WTC11 (cell line): ENCODE results near the gene HEXD. TPM values are rescaled to one million over a fixed set of nuclear protein-coding genes. Genes with fewer than 3 reads are reported as not detected.

Source experiments
- ATAC-seq: fragments of 200-7000 bp; cut with Tn5 transposase; 2 replicates; pipeline ENCODE4 v1.10.0; 2021; ENCODE audit warnings: mild to moderate bottlenecking, moderate library complexity
- CTCF ChIA-PET: fragments of 300-600 bp; sonication (Branson Sonifier 250); formaldehyde crosslinking; loops from one replicate; lab custom pipeline; 2021; ENCODE audit warnings: antibody characterized with exemption; lab: Charles Lee
- POLR2A ChIA-PET: fragments of 350-600 bp; sonication (Branson Sonifier 250); formaldehyde crosslinking; loops from one replicate; lab custom pipeline; 2021; ENCODE audit warnings: antibody characterized with exemption; lab: Charles Lee
- DNase-seq: peaks from one replicate; pipeline ENCODE4 v3.0.0; 2021; ENCODE audit warnings: low spot score
- H3K27ac Mint-ChIP-seq: 2 replicates; pipeline ENCODE4 v1.8.0; 2021; ENCODE audit warnings: mixed read lengths
- H3K27me3 Mint-ChIP-seq: 2 replicates; pipeline ENCODE4 v1.8.0; 2021; ENCODE audit warnings: low read depth, mild to moderate bottlenecking, moderate library complexity, mixed read lengths
- H3K36me3 Mint-ChIP-seq: 2 replicates; pipeline ENCODE4 v1.8.0; 2021; ENCODE audit warnings: mixed read lengths
- H3K4me1 Mint-ChIP-seq: 2 replicates; pipeline ENCODE4 v1.8.0; 2022; ENCODE audit warnings: mixed read lengths
- H3K4me3 Mint-ChIP-seq: 2 replicates; pipeline ENCODE4 v1.8.0; 2021; ENCODE audit warnings: mild to moderate bottlenecking, moderate library complexity, mixed read lengths
- H3K9me3 Mint-ChIP-seq: 2 replicates; pipeline ENCODE4 v1.8.0; 2021; ENCODE audit warnings: mixed read lengths
- ETV6 ChIP-seq: sonication (generic); formaldehyde crosslinking; IDR thresholded peaks from 2 replicates; pipeline ENCODE4 v1.8.1; 2022; ENCODE audit warnings: mild to moderate bottlenecking, missing genetic modification reagents
- FOXJ3 ChIP-seq: sonication (generic); formaldehyde crosslinking; IDR thresholded peaks from 2 replicates; pipeline ENCODE4 v1.9.0; 2021; ENCODE audit warnings: missing genetic modification reagents, mild to moderate bottlenecking, borderline replicate concordance
- FOXP1 ChIP-seq: sonication (generic); formaldehyde crosslinking; IDR thresholded peaks from 2 replicates; pipeline ENCODE4 v1.8.0; 2022; ENCODE audit warnings: missing genetic modification reagents, mild to moderate bottlenecking, moderate library complexity, borderline replicate concordance
- HMGA2 ChIP-seq: fragments of 250-450 bp; sonication (Bioruptor Pico); IDR thresholded peaks from 2 replicates; pipeline ENCODE4 v1.4.0; 2021; ENCODE audit warnings: mild to moderate bottlenecking, moderate library complexity
- JAZF1 ChIP-seq: fragments of 250-450 bp; sonication (Bioruptor Pico); IDR thresholded peaks from 2 replicates; pipeline ENCODE4 v1.9.0; 2021; ENCODE audit warnings: moderate library complexity, mild to moderate bottlenecking, inconsistent platforms
- NR1H2 ChIP-seq: sonication (generic); formaldehyde crosslinking; IDR thresholded peaks from 2 replicates; pipeline ENCODE4 v1.9.0; 2021; ENCODE audit warnings: mild to moderate bottlenecking, moderate library complexity, missing genetic modification reagents
- SMAD3 ChIP-seq: sonication (generic); formaldehyde crosslinking; IDR thresholded peaks from 2 replicates; pipeline ENCODE4 v1.8.0; 2022; ENCODE audit warnings: missing genetic modification reagents, mild to moderate bottlenecking, borderline replicate concordance
- SMAD4 ChIP-seq: sonication (generic); formaldehyde crosslinking; IDR thresholded peaks from 2 replicates; pipeline ENCODE4 v1.8.0; 2022; ENCODE audit warnings: mild to moderate bottlenecking, missing genetic modification reagents
- ZNF121 ChIP-seq: sonication (generic); formaldehyde crosslinking; IDR thresholded peaks from 2 replicates; pipeline ENCODE4 v1.8.0; 2023; ENCODE audit warnings: missing genetic modification reagents
- ZNF138 ChIP-seq: sonication (generic); formaldehyde crosslinking; conservative IDR thresholded peaks from 2 replicates; pipeline ENCODE4 v1.8.1; 2022; ENCODE audit warnings: mild to moderate bottlenecking, moderate library complexity, missing genetic modification reagents
- ZNF317 ChIP-seq: sonication (generic); formaldehyde crosslinking; IDR thresholded peaks from 2 replicates; pipeline ENCODE4 v1.8.1; 2023; ENCODE audit warnings: low read depth, mild to moderate bottlenecking, moderate library complexity, missing genetic modification reagents, borderline replicate concordance
- total RNA-seq: library from RNA; stranded (reverse); gene quantifications from 3 replicates; pipeline ENCODE4 v1.2.3, GENCODE V29; 2021
- TF ChIP-seq, protein P1 (sequence below): sonication (generic); formaldehyde crosslinking; IDR thresholded peaks from 2 replicates; pipeline ENCODE4 v1.8.0; 2022; ENCODE audit warnings: mild to moderate bottlenecking, missing genetic modification reagents
- TF ChIP-seq, protein P2 (sequence below): sonication (generic); formaldehyde crosslinking; IDR thresholded peaks from 2 replicates; pipeline ENCODE4 v1.8.1; 2023; ENCODE audit warnings: mild to moderate bottlenecking, missing genetic modification reagents, borderline replicate concordance
- TF ChIP-seq, protein P3 (sequence below): sonication (generic); formaldehyde crosslinking; IDR thresholded peaks from 2 replicates; pipeline ENCODE4 v1.8.1; 2022; ENCODE audit warnings: low read depth, missing genetic modification reagents, borderline replicate concordance
- TF ChIP-seq, protein P4 (sequence below): sonication (generic); formaldehyde crosslinking; IDR thresholded peaks from 2 replicates; pipeline ENCODE4 v1.8.0; 2022; ENCODE audit warnings: mild to moderate bottlenecking, missing genetic modification reagents
- TF ChIP-seq, protein P5 (sequence below): fragments of 250-450 bp; sonication (Bioruptor Pico); IDR thresholded peaks from 2 replicates; pipeline ENCODE4 v1.9.0; 2021; ENCODE audit warnings: moderate library complexity, mild to moderate bottlenecking, inconsistent platforms, borderline replicate concordance
- TF ChIP-seq, protein P6 (sequence below): sonication (generic); formaldehyde crosslinking; IDR thresholded peaks from 2 replicates; pipeline ENCODE4 v1.8.1; 2023; ENCODE audit warnings: mild to moderate bottlenecking, missing genetic modification reagents, moderate library complexity
- TF ChIP-seq, protein P7 (sequence below): fragments of 250-450 bp; sonication (Bioruptor Pico); IDR thresholded peaks from 2 replicates; pipeline ENCODE4 v1.8.0; 2021; ENCODE audit warnings: mild to moderate bottlenecking

Gene HEXD
- total RNA-seq, 1 experiment from 2014 or later, result 36.0 TPM

DNA sequence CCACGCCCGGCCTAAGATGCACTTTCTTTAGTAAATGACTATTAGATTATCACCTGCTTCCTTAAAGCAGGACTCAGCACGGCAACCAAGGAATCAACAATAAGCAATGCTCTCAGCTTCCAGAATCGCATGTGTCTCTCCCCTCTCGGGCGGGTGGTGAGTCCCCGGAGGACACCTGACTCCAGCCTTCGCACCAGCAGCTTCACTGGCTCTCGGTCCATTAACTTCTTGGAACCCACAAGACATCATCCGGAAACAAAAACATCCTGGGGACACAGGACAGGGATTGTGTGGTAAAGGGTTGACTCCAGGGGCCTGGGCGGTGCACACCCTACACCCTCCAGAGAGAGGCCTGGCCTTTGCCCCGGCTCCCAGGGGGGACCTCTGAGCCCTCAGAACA is 23.9 kb upstream of the HEXD start (continued):
- TF ChIP-seq, protein P1, sequence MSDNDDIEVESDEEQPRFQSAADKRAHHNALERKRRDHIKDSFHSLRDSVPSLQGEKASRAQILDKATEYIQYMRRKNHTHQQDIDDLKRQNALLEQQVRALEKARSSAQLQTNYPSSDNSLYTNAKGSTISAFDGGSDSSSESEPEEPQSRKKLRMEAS (CRISPR knock-in tag), result no peak
- no peak for TF ChIP-seq ETV6
- no peak for TF ChIP-seq SMAD3 (CRISPR knock-in tag)
- TF ChIP-seq, protein P2, sequence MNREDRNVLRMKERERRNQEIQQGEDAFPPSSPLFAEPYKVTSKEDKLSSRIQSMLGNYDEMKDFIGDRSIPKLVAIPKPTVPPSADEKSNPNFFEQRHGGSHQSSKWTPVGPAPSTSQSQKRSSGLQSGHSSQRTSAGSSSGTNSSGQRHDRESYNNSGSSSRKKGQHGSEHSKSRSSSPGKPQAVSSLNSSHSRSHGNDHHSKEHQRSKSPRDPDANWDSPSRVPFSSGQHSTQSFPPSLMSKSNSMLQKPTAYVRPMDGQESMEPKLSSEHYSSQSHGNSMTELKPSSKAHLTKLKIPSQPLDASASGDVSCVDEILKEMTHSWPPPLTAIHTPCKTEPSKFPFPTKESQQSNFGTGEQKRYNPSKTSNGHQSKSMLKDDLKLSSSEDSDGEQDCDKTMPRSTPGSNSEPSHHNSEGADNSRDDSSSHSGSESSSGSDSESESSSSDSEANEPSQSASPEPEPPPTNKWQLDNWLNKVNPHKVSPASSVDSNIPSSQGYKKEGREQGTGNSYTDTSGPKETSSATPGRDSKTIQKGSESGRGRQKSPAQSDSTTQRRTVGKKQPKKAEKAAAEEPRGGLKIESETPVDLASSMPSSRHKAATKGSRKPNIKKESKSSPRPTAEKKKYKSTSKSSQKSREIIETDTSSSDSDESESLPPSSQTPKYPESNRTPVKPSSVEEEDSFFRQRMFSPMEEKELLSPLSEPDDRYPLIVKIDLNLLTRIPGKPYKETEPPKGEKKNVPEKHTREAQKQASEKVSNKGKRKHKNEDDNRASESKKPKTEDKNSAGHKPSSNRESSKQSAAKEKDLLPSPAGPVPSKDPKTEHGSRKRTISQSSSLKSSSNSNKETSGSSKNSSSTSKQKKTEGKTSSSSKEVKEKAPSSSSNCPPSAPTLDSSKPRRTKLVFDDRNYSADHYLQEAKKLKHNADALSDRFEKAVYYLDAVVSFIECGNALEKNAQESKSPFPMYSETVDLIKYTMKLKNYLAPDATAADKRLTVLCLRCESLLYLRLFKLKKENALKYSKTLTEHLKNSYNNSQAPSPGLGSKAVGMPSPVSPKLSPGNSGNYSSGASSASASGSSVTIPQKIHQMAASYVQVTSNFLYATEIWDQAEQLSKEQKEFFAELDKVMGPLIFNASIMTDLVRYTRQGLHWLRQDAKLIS, result no peak
- TF ChIP-seq, all 79 proteins: peak for 0

DNA sequence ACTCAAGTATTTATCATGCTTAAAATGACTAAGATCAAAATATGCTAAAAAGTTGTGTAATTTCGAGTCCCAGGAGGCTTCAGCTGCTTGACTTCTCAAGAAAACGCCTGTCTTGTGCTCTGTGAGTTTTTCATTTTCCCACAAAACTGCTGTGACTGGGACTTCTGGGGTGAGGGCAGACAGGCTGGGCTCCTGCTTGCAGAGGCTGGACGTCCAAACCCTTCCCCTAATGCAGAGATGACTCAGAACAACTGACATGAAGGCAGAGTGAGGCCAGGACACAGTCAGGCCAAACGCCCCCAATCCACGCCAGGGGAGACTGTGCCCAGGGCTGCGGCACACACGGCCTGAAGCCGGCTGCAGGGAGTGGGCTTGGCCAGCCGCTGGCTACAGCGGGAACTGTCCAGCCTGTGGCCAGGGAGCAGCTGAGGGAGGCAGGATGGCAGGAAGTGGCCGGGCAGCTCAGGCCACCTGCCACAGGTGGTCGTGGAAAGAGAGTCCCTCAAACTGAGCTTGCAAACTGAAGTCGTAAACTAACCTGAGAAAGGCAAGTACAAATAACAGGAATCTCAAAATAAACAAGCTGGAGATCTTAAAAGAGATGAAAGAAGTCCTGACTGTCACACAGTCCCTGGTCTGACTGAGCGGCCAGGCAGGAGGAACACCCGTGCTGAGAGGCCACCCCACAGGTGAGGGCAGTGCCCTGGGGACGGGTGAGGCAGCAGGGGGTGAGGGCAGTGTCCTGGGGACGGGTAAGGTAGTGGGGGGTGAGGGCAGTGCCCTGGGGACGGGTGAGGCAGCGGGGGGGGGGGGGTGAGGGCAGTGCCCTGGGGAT is 21.3 kb upstream of the HEXD start:
- ChIA-PET POLR2A (no interaction called here), CTCF (no interaction called here)

More for the DNA sequence above, 21.3 kb upstream of the HEXD start:
- Mint-ChIP-seq H3K4me1 (no peaks in the 10 kb centered on the region), H3K4me3 (no peak overlapping the region), H3K36me3 (peaks cover 4% of the 10 kb centered on the region), H3K27ac (no peak overlapping the region), H3K9me3 (no peaks in the 10 kb centered on the region), H3K27me3 (no peaks in the 10 kb centered on the region)
- TF ChIP-seq FOXP1 (CRISPR knock-in tag) (no peak), ZNF317 (CRISPR knock-in tag) (no peak), HMGA2 (CRISPR knock-in tag) (no peak), NR1H2 (no peak), SMAD4 (CRISPR knock-in tag) (no peak), JAZF1 (no peak), ZNF121 (CRISPR knock-in tag) (no peak), ZNF138 (no peak), FOXJ3 (CRISPR knock-in tag) (no peak)
- TF ChIP-seq, protein P3, sequence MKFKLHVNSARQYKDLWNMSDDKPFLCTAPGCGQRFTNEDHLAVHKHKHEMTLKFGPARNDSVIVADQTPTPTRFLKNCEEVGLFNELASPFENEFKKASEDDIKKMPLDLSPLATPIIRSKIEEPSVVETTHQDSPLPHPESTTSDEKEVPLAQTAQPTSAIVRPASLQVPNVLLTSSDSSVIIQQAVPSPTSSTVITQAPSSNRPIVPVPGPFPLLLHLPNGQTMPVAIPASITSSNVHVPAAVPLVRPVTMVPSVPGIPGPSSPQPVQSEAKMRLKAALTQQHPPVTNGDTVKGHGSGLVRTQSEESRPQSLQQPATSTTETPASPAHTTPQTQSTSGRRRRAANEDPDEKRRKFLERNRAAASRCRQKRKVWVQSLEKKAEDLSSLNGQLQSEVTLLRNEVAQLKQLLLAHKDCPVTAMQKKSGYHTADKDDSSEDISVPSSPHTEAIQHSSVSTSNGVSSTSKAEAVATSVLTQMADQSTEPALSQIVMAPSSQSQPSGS, result no peak
- TF ChIP-seq, protein P4, sequence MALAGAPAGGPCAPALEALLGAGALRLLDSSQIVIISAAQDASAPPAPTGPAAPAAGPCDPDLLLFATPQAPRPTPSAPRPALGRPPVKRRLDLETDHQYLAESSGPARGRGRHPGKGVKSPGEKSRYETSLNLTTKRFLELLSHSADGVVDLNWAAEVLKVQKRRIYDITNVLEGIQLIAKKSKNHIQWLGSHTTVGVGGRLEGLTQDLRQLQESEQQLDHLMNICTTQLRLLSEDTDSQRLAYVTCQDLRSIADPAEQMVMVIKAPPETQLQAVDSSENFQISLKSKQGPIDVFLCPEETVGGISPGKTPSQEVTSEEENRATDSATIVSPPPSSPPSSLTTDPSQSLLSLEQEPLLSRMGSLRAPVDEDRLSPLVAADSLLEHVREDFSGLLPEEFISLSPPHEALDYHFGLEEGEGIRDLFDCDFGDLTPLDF (CRISPR knock-in tag), result no peak
- TF ChIP-seq, protein P5, sequence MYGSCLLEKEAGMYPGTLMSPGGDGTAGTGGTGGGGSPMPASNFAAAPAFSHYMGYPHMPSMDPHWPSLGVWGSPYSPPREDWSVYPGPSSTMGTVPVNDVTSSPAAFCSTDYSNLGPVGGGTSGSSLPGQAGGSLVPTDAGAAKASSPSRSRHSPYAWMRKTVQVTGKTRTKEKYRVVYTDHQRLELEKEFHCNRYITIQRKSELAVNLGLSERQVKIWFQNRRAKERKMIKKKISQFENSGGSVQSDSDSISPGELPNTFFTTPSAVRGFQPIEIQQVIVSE (CRISPR knock-in tag), result no peak
- TF ChIP-seq, protein P6, sequence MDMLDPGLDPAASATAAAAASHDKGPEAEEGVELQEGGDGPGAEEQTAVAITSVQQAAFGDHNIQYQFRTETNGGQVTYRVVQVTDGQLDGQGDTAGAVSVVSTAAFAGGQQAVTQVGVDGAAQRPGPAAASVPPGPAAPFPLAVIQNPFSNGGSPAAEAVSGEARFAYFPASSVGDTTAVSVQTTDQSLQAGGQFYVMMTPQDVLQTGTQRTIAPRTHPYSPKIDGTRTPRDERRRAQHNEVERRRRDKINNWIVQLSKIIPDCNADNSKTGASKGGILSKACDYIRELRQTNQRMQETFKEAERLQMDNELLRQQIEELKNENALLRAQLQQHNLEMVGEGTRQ (CRISPR knock-in tag), result no peak
- TF ChIP-seq, protein P7, sequence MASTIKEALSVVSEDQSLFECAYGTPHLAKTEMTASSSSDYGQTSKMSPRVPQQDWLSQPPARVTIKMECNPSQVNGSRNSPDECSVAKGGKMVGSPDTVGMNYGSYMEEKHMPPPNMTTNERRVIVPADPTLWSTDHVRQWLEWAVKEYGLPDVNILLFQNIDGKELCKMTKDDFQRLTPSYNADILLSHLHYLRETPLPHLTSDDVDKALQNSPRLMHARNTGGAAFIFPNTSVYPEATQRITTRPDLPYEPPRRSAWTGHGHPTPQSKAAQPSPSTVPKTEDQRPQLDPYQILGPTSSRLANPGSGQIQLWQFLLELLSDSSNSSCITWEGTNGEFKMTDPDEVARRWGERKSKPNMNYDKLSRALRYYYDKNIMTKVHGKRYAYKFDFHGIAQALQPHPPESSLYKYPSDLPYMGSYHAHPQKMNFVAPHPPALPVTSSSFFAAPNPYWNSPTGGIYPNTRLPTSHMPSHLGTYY (CRISPR knock-in tag), result no peak
- DNase-seq (no peak), ATAC-seq (no peak)
